Spleen (tissue), 11 donors: ENCODE measurements around the gene CDH13. TPM values are rescaled to one million over a fixed set of nuclear protein-coding genes. Genes with fewer than 3 reads are reported as not detected.

Source experiments
- DNase-seq: peaks from one replicate; pipeline ENCODE4 v3.0.0-alpha.2; 2020
- H3K27ac ChIP-seq, 8 donors: fragments of 200-600 bp; sonication (generic) in 7 of 8; 1 replicate in 4 of 8; 2 replicates in 4 of 8; pipeline versions ENCODE4 v1.5.0 to v1.8.0; 2016 to 2021; ENCODE audit warnings: inconsistent platforms in 4 of 8, mild to moderate bottlenecking in 4 of 8, moderate library complexity in 1 of 8
- H3K27me3 ChIP-seq, 7 donors: fragments of 200-600 bp; sonication (generic) in 6 of 7; replicated peaks in 1 of 7; 1 replicate in 4 of 7; 2 replicates in 3 of 7; pipeline versions ENCODE4 v1.5.0 to v1.8.0; 2016 to 2021; ENCODE audit warnings: inconsistent platforms in 3 of 7, mild to moderate bottlenecking in 1 of 7
- H3K36me3 ChIP-seq, 6 donors: fragments of 200-600 bp; sonication (generic) in 5 of 6; 1 replicate in 4 of 6; 2 replicates in 2 of 6; pipeline versions ENCODE4 v1.5.0 to v1.8.0; 2016 to 2021; ENCODE audit warnings: inconsistent platforms in 2 of 6
- H3K4me1 ChIP-seq, 6 donors: fragments of 200-600 bp; sonication (generic) in 5 of 6; 1 replicate in 3 of 6; 2 replicates in 3 of 6; pipeline versions ENCODE4 v1.5.0 to v1.8.0; 2016 to 2021; ENCODE audit warnings: inconsistent platforms in 3 of 6
- H3K4me3 ChIP-seq, 8 donors: fragments of 200-600 bp; sonication (generic) in 7 of 8; 1 replicate in 4 of 8; 2 replicates in 4 of 8; pipeline versions ENCODE4 v1.5.0 to v1.8.0; 2016 to 2021; ENCODE audit warnings: inconsistent platforms in 4 of 8, mild to moderate bottlenecking in 4 of 8, moderate library complexity in 2 of 8
- H3K9me3 ChIP-seq, 8 donors: fragments of 200-600 bp; sonication (generic) in 7 of 8; 1 replicate in 4 of 8; 2 replicates in 4 of 8; pipeline versions ENCODE4 v1.5.0 to v1.8.0; 2016 to 2021; ENCODE audit warnings: inconsistent platforms in 4 of 8
- POLR2A ChIP-seq, 3 donors: fragments of 450-650 bp; IDR thresholded peaks; one replicate each; pipeline ENCODE4 v1.5.1; 2017; ENCODE audit warnings: antibody characterized with exemption in 3 of 3, mild to moderate bottlenecking in 1 of 3
- POLR2AphosphoS5 ChIP-seq, 3 donors: sonication (generic); formaldehyde crosslinking; IDR thresholded peaks; one replicate each; pipeline ENCODE4 v1.5.1; 2017; ENCODE audit warnings: antibody characterized with exemption in 3 of 3
- WGBS, 5 donors: extraction: QIAGEN DNeasy Blood & Tissue Kit in 3 of 5; methylation state at CpG; one replicate each; pipeline versions ENCODE4 v1.1.5 to v1.1.7; 2013 to 2018; 5-methylcytosine and 5-hydroxymethylcytosine counted together
- intact Hi-C: fragments of 100-400 bp; cut with DNase I; formaldehyde crosslinking; loops from one replicate; pipeline ENCODE4 v1.15.0; 2023; ENCODE audit warnings: low total_unique reads
- polyA plus RNA-seq, 3 donors: library from polyadenylated mRNA; stranded (reverse); fragments of 200-250 nt; gene quantifications; one replicate each; pipeline ENCODE4 v1.2.1, GENCODE V29; 2013
- total RNA-seq, 7 donors: library from RNA; depleted of rRNA in 3 of 7; stranded (reverse); fragments of >200 nt in 3 of 7; fragmentation: NEBNext Ultra II Directional in 4 of 7; extraction: Animal tissue kit (Norgen Biotek cat#: 25700) in 4 of 7; gene quantifications; one replicate each; pipeline versions ENCODE4 v1.1.0 to v1.2.1, GENCODE V29; 2016 to 2021
- TF ChIP-seq, protein P1 (sequence below), 11 experiments: fragments of 200-600 bp in 7 of 11; fragments of 450-650 bp in 4 of 11; sonication (generic) in 4 of 11; IDR thresholded peaks in 8 of 11; conservative IDR thresholded peaks in 3 of 11; 1 replicate in 7 of 11; 2 replicates in 4 of 11; pipeline versions ENCODE4 v1.4.0 to v1.8.0; 2016 to 2021; ENCODE audit warnings: antibody characterized with exemption in 11 of 11, inconsistent platforms in 4 of 11, mild to moderate bottlenecking in 1 of 11
- donor health status: healthy with polysubstance abuse.
- donor health status: DM: no; HTN: no; CAD: no; lungs with moderate emphysema.
- donor health status: DM: no; HTN: no; CAD: no.
- donor health status: Bipolar disorder and iron deficiency.
- donor health status: healthy.
- donor health status: DM: no; HTN: no; CAD: no.
- donor health status: DM: yes; HTN: yes; CAD: no.

CDH13 gene
- total and polyA plus RNA-seq, 10 donors, result 0.13 to 4.6 (median 1.1) TPM

DNA sequence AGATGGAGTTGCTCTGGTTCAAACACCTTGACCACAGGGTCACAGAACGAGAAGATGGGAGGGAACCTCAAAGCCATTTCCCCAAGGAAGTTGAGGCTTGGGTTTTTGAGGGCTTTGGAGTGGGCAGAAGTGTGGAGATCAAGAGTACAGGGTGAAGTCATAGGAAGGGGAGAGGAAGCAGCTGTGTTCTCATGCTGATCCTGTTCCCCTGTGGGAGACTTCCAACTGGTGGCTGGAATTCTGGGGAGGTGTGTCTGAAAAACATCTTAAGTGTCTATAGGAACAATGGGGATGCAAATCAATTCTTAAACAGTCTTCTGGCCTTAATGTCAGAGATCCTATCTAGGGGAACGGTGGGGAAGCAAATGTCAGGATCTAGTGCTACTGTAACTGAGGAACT is 1142.2 kb downstream of the CDH13 start:
- Histone ChIP-seq H3K4me3 (no peak overlapping the region), H3K4me1 (peaks cover 5 to 30% (median 17%) of the 10 kb centered on the region in 6 donors), H3K27ac (peak overlapping the region in 4 of 8 donors; percentile 23 to 73 (median 51)), H3K27me3 (no peaks in the 10 kb centered on the region), H3K9me3 (no peaks in the 10 kb centered on the region), H3K36me3 (no peaks in the 10 kb centered on the region)
- intact Hi-C loops, result no loop called here
- no peak for DNase-seq
- TF ChIP-seq POLR2A (IDR thresholded peaks at IDR 0.05), result no peak
- TF ChIP-seq POLR2AphosphoS5 (IDR thresholded peaks at IDR 0.05), result no peak
- TF ChIP-seq, protein P1, sequence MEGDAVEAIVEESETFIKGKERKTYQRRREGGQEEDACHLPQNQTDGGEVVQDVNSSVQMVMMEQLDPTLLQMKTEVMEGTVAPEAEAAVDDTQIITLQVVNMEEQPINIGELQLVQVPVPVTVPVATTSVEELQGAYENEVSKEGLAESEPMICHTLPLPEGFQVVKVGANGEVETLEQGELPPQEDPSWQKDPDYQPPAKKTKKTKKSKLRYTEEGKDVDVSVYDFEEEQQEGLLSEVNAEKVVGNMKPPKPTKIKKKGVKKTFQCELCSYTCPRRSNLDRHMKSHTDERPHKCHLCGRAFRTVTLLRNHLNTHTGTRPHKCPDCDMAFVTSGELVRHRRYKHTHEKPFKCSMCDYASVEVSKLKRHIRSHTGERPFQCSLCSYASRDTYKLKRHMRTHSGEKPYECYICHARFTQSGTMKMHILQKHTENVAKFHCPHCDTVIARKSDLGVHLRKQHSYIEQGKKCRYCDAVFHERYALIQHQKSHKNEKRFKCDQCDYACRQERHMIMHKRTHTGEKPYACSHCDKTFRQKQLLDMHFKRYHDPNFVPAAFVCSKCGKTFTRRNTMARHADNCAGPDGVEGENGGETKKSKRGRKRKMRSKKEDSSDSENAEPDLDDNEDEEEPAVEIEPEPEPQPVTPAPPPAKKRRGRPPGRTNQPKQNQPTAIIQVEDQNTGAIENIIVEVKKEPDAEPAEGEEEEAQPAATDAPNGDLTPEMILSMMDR (IDR thresholded peaks at IDR 0.05 in 8 of 11, conservative IDR thresholded peaks at IDR 0.05 in 3 of 11), result no peak
- 18 to 29% (median 23%) methylated on average over 2 of the region's 2 CpGs for WGBS, 5 donors

DNA sequence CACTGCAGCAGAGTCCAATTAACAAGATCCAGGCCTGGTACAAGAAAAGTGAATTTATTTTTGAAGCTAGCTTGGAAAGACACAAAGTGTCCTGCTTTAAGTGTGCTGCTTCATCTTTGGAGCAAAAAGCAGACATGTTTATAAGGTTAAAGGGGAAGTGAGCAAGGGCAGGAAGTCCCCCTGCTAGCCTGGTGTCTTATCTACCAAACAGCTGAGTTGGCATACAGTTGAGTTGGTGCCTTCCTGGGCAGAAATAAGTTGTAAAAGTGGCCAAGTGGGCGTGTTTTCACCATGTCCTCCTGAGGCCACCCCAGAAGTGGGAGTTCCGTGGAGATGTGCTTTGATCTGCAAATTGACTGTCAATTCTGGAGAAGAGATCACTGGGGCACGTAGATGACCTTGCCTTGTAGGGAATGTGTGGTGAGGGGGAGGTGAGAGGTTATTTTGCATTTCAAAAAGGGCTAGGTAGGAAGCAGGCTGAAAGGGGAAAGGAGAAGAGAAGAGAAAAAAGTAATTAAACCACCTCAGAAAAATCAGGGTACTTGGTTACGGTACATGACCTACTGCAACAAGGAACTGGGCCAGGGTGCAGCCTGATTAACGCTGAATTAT is 1142.7 kb downstream of the CDH13 start:
- DNase-seq, result no peak
- intact Hi-C loops, result no loop called here
- TF ChIP-seq, protein P1 (IDR thresholded peaks at IDR 0.05 in 8 of 11, conservative IDR thresholded peaks at IDR 0.05 in 3 of 11), result no peak
- no peak for TF ChIP-seq POLR2AphosphoS5 (IDR thresholded peaks at IDR 0.05)
- TF ChIP-seq POLR2A (IDR thresholded peaks at IDR 0.05), result no peak

GRCh38 chr16:83771306-83771942 is 1144.7 kb downstream of the CDH13 start:
- Histone ChIP-seq H3K4me1 (peaks cover 5 to 30% (median 17%) of the 10 kb centered on the region in 6 donors), H3K27me3 (no peaks in the 10 kb centered on the region), H3K4me3 (no peak overlapping the region), H3K27ac (no peak overlapping the region), H3K9me3 (no peaks in the 10 kb centered on the region), H3K36me3 (no peaks in the 10 kb centered on the region)
- TF ChIP-seq POLR2AphosphoS5 (IDR thresholded peaks at IDR 0.05), result peak in 1 of 3 donors; percentile 21
- TF ChIP-seq, protein P1 (IDR thresholded peaks at IDR 0.05 in 8 of 11, conservative IDR thresholded peaks at IDR 0.05 in 3 of 11), result no peak
- DNase-seq, result no peak
- intact Hi-C loops, result no loop called here
- WGBS, 5 donors, result 47 to 67% (median 52%) methylated on average over 5 of the region's 5 CpGs

More for the DNA sequence above, 1142.7 kb downstream of the CDH13 start:
- 25 to 46% (median 33%) methylated on average over 5 of the region's 5 CpGs for WGBS, 5 donors
- Histone ChIP-seq H3K9me3 (no peaks in the 10 kb centered on the region), H3K36me3 (no peaks in the 10 kb centered on the region), H3K4me1 (peaks cover 5 to 30% (median 17%) of the 10 kb centered on the region in 6 donors), H3K27me3 (no peaks in the 10 kb centered on the region), H3K4me3 (no peak overlapping the region), H3K27ac (peak overlapping the region in 4 of 8 donors; percentile 23 to 73 (median 51))

DNA sequence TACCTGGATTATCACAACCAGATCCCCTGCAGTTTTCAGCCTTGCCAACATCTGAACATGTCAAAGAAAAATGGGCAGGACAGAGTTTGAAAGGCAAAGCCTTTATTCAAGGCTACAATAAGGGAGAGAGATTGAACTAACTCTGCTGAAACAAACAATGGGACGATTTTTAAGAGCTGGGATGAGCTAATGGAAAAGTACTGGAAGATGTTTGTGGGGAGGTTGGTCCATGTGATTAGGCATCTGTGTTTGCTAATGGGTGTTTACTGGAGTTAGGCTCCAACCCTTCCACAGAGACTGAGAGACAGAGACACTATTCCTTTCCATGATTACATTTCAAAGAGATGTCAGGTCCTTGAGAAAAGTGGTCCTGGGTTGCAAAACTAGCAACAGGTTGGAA is 1146.0 kb downstream of the CDH13 start:
- no peaks in the 10 kb centered on the region for H3K9me3 ChIP-seq
- peaks cover 5 to 30% (median 17%) of the 10 kb centered on the region in 6 donors for H3K4me1 ChIP-seq
- intact Hi-C loops, result no loop called here
- H3K36me3 ChIP-seq, result no peaks in the 10 kb centered on the region
- WGBS, 5 donors, result 59 to 83% (median 78%) methylated on average over 1 of the region's 1 CpG
- TF ChIP-seq, protein P1 (IDR thresholded peaks at IDR 0.05 in 8 of 11, conservative IDR thresholded peaks at IDR 0.05 in 3 of 11), result no peak
- TF ChIP-seq POLR2AphosphoS5 (IDR thresholded peaks at IDR 0.05) (no peak), POLR2A (IDR thresholded peaks at IDR 0.05) (no peak)
- H3K4me3 ChIP-seq, result no peak overlapping the region
- DNase-seq, result no peak
- H3K27me3 ChIP-seq, result no peaks in the 10 kb centered on the region
- H3K27ac ChIP-seq, result no peak overlapping the region
